GM19468 (cell line): ENCODE measurements around the gene BGN.

ENCODE experiments used
- ATAC-seq: cut with Tn5 transposase; IDR thresholded peaks from one replicate; pipeline ENCODE4 v1.9.1; 2021; ENCODE audit warnings: mild to moderate bottlenecking, moderate library complexity, moderate number of reproducible peaks; ENCODE audit not compliant: unreplicated experiment; ENCODE audit errors: extremely low read depth

BGN gene

DNA sequence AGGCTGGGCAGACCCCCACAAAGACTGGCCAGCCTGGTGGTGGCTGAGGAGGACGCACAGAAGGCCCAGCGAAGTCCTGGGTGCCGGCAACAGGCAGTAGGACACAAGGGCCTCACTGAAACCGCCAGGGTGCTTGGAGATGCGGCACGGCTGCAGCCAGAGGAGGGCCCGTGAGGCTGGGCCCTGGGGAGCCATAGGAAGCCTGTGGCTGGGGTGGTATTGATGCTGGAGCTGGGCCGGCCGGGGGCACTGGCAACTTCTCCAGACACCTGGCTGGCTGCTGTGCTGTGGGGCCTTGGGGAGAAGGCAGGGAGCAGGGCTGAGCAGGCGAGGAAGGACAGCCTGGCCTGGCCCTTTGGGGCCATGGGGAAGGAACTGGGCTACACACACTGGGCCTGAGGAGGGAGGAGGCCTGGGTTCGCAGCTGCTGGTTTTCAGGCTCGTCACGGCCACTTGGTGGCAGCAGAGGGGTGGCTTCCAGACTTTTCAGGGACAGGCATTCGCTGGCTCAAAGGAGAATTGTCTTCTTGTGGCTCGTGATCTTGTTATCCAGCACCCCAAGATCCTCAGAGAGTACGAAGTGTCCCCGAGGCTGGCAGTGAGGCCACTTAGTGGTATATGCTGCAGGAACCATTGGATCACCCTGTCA, 59.9 kb downstream of the BGN start:
- no peak for ATAC-seq

DNA sequence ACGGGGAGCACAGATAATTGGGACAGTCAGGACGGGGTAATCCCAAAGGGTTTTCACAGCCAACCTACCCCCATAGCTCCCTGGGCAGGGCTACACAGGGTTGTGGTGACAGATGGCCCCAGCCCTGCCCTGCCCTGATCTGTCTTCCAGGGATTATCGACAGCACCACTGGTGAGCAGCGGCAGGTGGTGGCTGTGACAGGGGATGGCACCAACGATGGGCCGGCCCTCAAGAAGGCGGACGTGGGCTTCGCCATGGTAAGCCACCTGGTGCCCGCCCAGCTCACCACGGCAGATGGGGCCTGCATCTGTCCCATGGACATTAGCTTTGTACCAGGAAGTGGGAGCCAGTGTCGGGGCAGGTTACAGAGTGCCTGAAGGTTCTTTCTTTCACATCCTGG, 62.0 kb downstream of the BGN start:
- no peak for ATAC-seq

GRCh38 chrX:153557618-153558355, 63.0 kb downstream of the BGN start:
- no peak for ATAC-seq
